Measurements from ENCODE around the gene G6PC3. TPM values are rescaled to one million over a fixed set of nuclear protein-coding genes. Genes with fewer than 3 reads are reported as not detected.
A peak's percentile ranks its signal among the peaks of the same experiment; 100 is the strongest.

Gene G6PC3
- total RNA-seq, 1 donor from 2014 or later, result 113 TPM

GRCh38 chr17:44037471-44037870 lies 33.1 kb upstream of the G6PC3 start:
- Mint-ChIP-seq H3K36me3 (ENCODE audit: low read depth, unreplicated experiment) (peaks cover 20% of the 10 kb centered on the region), H3K27me3 (ENCODE audit: unreplicated experiment) (no peaks in the 10 kb centered on the region), H3K4me1 (ENCODE audit: unreplicated experiment) (peaks cover 15% of the 10 kb centered on the region), H3K9me3 (ENCODE audit: unreplicated experiment) (no peaks in the 10 kb centered on the region), H3K27ac (ENCODE audit: unreplicated experiment) (peak overlapping the region; percentile 13), H3K4me3 (ENCODE audit: unreplicated experiment) (no peak overlapping the region)
- no peak for DNase-seq (ENCODE audit: low spot score)
- no peak for TF ChIP-seq CTCF (IDR thresholded peaks at IDR 0.05; ENCODE audit: unreplicated experiment)

- no peak overlapping the region for H3K27ac Mint-ChIP-seq (ENCODE audit: unreplicated experiment)
- H3K4me1 Mint-ChIP-seq (ENCODE audit: unreplicated experiment), result peaks cover 13% of the 10 kb centered on the region
Observed at GRCh38 chr17:44038604-44039011, 31.9 kb upstream of the G6PC3 start.

GRCh38 chr17:44039829-44040635 lies 30.5 kb upstream of the G6PC3 start:
- Mint-ChIP-seq H3K27me3 (ENCODE audit: unreplicated experiment) (no peaks in the 10 kb centered on the region), H3K4me3 (ENCODE audit: unreplicated experiment) (no peak overlapping the region), H3K27ac (ENCODE audit: unreplicated experiment) (no peak overlapping the region), H3K4me1 (ENCODE audit: unreplicated experiment) (peaks cover 9% of the 10 kb centered on the region), H3K9me3 (ENCODE audit: unreplicated experiment) (no peaks in the 10 kb centered on the region), H3K36me3 (ENCODE audit: low read depth, unreplicated experiment) (peaks cover 18% of the 10 kb centered on the region)
- TF ChIP-seq CTCF (IDR thresholded peaks at IDR 0.05; ENCODE audit: unreplicated experiment), result no peak
- no peak for DNase-seq (ENCODE audit: low spot score)

More at GRCh38 chr17:44038604-44039011, 31.9 kb upstream of the G6PC3 start:
- Mint-ChIP-seq H3K36me3 (ENCODE audit: low read depth, unreplicated experiment) (peaks cover 18% of the 10 kb centered on the region), H3K9me3 (ENCODE audit: unreplicated experiment) (no peaks in the 10 kb centered on the region), H3K27me3 (ENCODE audit: unreplicated experiment) (no peaks in the 10 kb centered on the region), H3K4me3 (ENCODE audit: unreplicated experiment) (no peak overlapping the region)
- no peak for TF ChIP-seq CTCF (IDR thresholded peaks at IDR 0.05; ENCODE audit: unreplicated experiment)
- no peak for DNase-seq (ENCODE audit: low spot score)

GRCh38 chr17:44043272-44043696 lies 27.3 kb upstream of the G6PC3 start:
- Mint-ChIP-seq H3K4me3 (ENCODE audit: unreplicated experiment) (no peak overlapping the region), H3K36me3 (ENCODE audit: low read depth, unreplicated experiment) (peaks cover 11% of the 10 kb centered on the region), H3K4me1 (ENCODE audit: unreplicated experiment) (peaks cover 9% of the 10 kb centered on the region), H3K9me3 (ENCODE audit: unreplicated experiment) (no peaks in the 10 kb centered on the region), H3K27me3 (ENCODE audit: unreplicated experiment) (no peaks in the 10 kb centered on the region), H3K27ac (ENCODE audit: unreplicated experiment) (peak overlapping the region; percentile 74)
- TF ChIP-seq CTCF (IDR thresholded peaks at IDR 0.05; ENCODE audit: unreplicated experiment), result no peak
- DNase-seq (ENCODE audit: low spot score), result no peak

- H3K36me3 Mint-ChIP-seq (ENCODE audit: low read depth, unreplicated experiment), result peaks cover 11% of the 10 kb centered on the region
- TF ChIP-seq CTCF (IDR thresholded peaks at IDR 0.05; ENCODE audit: unreplicated experiment), result no peak
- no peaks in the 10 kb centered on the region for H3K27me3 Mint-ChIP-seq (ENCODE audit: unreplicated experiment)
- no peak for DNase-seq (ENCODE audit: low spot score)
- H3K4me3 Mint-ChIP-seq (ENCODE audit: unreplicated experiment), result no peak overlapping the region
- H3K9me3 Mint-ChIP-seq (ENCODE audit: unreplicated experiment), result no peaks in the 10 kb centered on the region
- H3K4me1 Mint-ChIP-seq (ENCODE audit: unreplicated experiment), result peaks cover 9% of the 10 kb centered on the region
- H3K27ac Mint-ChIP-seq (ENCODE audit: unreplicated experiment), result peak overlapping the region; percentile 26
Observed at GRCh38 chr17:44044071-44044470, 26.5 kb upstream of the G6PC3 start.

Data from endothelial cell (in vitro differentiated cells).